Activated gamma-delta T cell treated with Interleukin-2 at 50 U/mL for 16 hours (primary cell): ENCODE measurements around the gene ZRSR2.
A peak's percentile ranks its signal among the peaks of the same experiment; 100 is the strongest.
"Not testable (repeated sequence)": the region's sequence is repeated elsewhere in the genome, so short reads cannot be mapped to it uniquely, and the experiment has no call there.

ENCODE experiments used
- DNase-seq: peaks from one replicate; pipeline ENCODE4 v3.0.0-alpha.2; 2020

The ZRSR2 gene, protein sequence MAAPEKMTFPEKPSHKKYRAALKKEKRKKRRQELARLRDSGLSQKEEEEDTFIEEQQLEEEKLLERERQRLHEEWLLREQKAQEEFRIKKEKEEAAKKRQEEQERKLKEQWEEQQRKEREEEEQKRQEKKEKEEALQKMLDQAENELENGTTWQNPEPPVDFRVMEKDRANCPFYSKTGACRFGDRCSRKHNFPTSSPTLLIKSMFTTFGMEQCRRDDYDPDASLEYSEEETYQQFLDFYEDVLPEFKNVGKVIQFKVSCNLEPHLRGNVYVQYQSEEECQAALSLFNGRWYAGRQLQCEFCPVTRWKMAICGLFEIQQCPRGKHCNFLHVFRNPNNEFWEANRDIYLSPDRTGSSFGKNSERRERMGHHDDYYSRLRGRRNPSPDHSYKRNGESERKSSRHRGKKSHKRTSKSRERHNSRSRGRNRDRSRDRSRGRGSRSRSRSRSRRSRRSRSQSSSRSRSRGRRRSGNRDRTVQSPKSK

DNA sequence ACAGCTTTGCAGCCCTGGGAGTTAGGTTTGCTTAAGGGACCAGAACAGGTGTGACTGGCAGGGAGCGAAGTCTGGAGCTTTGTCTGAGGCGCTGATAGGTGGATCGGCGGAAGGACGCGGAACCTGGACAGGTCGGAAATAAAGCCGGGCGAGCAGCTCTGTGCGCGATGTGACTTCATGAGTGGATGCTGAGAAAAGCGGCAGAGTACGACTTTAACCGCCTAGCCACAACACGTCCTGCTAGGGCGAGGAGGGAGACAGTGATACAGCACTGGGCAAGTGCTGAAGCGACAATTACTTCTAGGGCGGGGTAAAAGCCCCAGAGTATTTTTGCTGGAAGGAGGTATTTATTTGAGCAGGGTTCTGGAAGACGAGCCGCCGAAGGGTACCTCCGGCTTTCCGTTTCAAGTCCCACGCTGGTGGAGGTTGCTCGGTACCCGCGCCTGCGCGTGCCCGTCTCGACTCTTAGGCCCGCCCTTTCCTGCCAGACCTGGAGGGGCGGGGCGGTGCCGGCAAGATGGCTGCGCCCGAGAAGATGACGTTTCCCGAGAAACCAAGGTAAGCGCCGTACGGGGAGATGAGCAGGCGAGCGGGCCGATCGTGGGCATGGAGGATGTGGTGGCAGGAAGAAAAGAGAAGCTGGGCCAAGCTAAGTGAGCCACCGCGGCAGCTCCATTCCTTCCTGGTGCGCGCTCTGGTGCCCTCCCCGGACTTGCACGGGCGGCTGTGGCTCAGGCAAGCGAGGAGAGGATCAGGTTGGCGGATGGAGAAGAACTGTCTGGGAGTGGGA lies at the start of gene ZRSR2:
TSS of gene ZRSR2 (plus strand) at position 506 of the 790 bp plus-strand sequence. CDS start at position 518, 12 bp downstream.
- peak; percentile 90 for DNase-seq

DNA sequence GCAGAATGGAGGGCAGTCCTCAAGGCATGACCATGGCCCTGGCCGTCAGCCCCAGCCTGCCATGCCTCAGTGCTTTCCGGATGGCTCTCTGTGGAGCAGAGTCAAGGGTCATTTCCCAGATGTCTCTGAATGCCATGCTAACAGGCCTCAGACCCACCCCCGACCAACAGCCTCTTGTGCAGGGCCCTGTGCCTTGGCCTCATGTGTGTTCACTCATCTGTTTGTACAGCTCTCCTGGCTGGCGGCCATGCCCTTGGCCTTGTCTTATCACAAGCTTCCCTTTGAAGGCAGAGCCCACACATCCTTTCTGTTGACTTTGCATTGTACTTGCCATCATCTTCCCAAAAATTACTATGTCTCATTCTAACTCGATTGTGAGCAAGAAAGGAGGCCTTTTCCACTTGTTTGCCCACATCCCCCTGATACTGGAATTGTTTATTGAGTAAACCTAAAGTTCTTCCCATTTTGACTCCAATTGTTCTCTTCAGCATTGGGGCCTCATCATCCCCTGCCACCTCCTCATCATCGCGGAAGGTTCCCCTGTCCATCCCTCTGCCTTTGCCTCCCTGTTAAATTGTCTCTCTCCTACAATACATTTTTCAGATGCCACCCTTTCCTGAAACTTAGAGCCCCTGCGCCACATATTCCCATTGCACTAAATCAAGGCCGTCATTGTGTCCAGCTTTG lies 46.0 kb upstream of the ZRSR2 start:
- no peak for DNase-seq

DNA sequence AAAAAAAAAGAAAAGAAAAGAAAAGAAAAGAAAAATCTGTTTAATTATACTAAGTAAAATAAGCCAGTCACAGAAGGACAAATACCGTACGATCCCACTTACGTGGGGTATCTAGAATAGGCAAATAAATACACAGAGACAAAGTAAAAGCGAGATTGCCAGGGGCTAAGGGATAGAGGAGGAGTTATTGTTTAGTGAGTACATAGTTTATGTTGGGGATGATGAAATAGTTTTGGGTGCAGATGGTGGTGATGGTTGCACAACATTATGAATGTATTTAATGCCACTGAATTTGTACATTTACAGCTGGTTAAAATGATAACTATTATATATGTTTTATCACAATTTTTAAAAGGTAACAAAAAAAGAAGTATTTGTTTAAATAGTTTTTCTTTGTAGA lies 45.1 kb upstream of the ZRSR2 start:
- DNase-seq, result no peak

DNA sequence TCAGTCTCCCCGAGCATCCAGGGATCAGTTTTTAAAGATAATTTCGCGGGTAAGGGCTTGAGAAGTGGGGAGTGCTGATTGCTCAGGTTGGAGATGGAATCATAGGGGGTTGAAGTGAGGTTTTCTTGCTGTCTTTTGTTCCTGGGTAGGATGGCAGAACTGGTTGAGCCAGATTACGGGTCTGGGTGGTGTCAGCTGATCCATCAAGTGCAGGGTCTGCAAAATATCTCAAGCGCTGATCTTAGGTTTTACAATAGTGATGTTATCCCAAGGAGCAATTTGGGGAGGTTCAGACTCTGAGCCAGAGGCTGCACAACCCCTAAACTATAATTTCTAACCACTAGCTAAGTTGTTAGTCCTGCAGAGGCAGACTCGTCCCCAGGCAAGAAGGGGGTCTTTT lies 43.6 kb upstream of the ZRSR2 start:
- not testable (repeated sequence) for DNase-seq

DNA sequence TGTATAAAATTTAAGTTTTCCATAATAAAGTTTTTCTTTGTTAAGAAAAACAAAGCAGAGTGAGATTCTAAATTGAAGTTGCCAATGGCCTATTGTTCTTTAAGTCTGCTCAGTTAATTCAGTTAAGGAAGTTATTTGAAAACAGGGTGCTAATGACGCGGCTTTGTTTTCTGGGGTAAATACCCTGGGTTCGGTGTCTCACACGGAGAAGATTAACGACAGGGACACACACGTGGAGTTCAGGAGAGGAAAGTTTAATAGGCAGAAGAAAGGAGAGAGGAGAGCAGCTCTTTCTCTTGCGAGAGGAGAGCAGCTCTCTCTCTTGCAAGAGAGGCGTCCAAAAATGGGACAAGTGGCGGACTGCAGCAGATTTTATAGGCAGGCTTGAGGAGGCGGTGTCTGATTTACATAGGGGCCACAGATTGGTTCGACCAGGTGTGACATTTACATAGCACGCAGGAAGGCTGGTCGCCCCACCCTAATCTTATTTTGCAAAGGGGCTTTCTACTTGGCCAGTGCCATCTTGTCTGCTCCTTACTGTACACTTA lies 42.6 kb upstream of the ZRSR2 start:
- no peak for DNase-seq

DNA sequence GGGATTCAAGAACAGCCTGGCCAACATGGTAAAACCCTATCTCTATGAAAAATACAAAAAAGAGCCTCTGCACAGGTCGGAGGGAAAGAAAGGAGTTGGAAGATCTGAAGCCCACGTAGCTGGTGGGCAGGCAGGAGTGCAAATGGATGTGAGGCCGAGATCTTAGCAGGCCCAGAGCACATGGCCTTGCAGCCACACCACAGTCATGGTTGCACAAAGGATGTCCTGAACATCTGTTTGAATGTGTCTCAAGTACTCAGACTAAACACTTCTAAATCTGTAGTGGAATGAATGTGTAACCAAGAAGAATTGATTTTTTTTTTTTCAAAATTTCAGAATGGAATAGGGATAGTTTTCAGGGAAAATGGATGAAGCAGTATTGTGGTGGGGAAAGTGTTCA lies 41.4 kb upstream of the ZRSR2 start:
- no peak for DNase-seq

DNA sequence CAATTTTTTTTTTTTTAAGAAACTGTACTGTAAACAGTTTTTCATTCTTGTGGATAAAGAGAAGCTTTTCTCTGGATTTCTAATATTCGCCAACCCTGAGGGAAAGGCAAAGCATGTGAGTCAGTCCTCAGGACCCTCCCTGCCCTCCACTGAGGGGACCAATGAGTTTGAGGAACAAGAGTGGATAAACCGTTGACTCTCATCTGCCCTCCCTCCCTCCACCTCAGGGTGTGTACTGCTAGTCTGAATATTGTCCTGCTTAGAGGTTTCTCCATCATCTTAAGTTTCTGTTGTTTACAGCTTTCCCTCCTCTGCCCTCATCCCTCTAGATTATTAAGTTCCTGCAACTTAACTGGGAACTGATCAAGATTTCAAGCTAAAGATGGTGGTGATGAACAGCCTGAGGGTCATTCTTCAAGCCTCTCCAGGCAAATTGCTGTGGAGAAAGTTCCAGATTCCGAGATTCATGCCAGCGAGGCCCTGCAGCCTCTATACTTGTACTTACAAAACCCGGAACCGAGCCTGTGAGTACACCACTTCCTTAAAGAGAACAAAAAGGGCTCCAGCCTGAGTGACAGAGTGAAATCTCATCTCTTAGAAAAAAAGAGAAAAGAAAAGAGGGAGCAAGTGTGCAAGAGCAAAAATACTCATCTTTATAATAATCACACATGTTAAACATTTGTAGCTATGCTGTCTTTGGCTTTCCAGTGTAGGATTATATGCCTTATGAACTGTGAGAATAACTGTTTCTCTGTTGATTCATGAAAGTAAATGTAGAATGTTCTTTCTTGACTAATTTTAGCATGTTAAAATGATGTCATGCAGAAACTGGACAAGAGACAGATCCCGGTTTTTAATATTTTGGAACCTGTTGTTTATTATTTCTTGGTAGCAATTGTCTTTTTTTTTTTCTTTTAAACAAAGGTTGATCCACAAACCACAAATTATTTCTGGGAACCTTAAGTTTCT lies 40.4 kb upstream of the ZRSR2 start:
- peak; percentile 24 for DNase-seq

DNA sequence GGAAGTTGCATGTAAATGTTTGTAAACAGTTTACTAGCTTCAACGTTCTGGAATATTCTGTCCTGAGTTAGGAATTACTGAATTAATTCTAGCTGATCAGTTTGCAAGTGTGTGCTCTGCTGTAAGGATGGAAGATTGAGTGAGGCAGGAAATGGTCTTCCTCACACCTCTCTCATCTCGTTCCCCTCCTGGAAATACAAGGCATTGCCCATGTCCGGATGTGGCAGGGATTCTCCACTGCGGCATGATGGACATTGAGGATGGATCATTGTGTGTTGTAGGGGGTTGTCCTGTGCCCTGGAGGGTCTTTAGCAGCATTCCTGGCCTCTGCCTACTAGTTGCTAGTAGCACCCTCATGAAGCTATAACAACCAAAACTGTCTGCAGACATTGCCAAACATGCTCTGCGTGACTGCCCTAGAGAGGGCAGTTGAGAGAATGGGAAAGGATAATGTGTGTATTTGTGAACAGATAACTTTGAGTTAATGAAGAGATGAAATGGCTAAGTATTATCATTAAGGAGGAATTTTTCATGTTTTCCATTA lies 39.6 kb upstream of the ZRSR2 start:
- DNase-seq, result no peak

DNA sequence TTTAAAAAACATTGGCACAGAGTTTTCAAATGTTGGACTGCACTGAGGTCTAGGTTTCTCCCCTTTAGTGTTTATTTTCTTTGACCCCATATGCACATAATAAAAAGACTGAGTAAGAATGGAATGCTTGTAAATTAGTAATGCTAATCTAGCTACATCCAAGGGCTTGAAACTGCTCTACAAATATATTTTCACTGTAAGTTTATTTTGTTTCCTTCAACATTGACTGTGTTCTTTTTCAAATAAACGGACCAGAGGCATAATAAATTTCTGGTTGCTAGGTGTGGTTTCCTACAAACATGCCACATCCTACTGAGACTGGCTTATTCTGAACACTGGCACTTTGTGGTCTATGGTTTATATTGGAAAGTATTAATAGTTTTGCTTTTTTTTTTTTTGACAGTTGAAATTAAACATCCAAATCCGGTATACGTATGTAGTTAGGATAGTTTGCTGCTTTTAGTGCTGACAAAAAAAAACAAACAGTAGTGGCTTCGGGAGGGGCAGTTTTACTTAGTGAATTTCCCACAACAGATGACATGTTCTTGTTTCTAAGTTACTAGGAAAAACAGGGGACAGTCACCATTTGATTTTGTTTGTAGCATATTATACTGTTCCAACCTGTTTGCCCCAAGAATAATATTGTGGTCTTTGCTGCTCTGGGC lies 39.0 kb upstream of the ZRSR2 start:
- DNase-seq, result peak; percentile 13

DNA sequence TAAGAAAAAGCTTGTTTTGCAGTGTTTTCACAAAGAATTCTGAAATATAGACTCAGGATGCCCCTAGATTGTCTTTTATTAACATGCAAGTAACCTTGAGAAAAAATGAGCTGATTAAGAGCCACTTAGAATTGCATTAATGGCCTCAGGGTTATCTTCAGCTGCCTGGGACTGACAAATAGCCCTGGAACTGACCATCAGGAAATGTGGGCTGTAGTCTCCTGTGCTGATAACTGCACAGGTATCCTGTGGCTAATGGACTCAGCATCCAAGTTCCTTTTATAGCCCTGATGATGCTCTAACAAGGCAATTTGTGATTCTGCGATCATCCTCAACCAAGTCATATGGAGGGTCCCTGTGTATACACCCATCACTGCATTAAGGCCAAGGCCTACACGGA lies 35.2 kb upstream of the ZRSR2 start:
- no peak for DNase-seq

DNA sequence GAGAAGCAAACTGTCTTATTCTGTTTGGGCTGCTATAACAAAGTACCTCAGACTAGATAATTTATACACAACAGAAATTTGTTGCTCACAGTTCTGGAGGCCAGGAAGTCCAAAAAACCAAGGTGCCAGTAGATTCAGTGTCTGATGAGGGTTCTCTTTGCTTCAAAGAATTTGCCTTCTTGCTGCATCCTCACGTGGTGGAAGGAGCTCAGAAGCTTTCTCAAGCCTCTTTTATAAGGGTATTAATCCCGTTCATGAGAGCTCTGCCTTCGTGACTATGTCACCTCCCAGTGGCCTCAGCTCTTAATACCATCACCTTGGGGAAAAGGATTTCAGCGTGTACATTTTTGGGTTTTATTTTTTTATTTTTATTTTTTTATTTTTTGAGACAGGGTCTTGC lies 32.1 kb upstream of the ZRSR2 start:
- DNase-seq, result peak; percentile 26

DNA sequence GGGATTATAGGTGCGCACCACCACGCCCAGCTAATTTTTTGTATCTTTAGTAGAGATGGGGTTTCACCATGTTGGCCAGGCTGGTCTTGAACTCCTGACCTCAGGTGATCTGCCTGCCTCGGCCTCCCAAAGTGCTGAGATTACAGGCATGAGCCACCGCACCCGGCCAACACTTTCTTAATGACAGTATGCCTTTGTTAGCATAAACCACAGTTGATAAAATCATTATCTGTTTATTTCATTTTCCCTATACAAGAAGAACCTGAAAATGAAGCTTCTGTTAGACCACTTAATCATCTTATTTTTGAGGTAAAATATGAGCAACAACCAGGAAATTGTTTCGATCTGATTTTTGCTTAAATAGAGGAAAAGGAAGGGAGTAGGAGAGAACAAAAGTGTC lies 30.4 kb upstream of the ZRSR2 start:
- not testable (repeated sequence) for DNase-seq

DNA sequence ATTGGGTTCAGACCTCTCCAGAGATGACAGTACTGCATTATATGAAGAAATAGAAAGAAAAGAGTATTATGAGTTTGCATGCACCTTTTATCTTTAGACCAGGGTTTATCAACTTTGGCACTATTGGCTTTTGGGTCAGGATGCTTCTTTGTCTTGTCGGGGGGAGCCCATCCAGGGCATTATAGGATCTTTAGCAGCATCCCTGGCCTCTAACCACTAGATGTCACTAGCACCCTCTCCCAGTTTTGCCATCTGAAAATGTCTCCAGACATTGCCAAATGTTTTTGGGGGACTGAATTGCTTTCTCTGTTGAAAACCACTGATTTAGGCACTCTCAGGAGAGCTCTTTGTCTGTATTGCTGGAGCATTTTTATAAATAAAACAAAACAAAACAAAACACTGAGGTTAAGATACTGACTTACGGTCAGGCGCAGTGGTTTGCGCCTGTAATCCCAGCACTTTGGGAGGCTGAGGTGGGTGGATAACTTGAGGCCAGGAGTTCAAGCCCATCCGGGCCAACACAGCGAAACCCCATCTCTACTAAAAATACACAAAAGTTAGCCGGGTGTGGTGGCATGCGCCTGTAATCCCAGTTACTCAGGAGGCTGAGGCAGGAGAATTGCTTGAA lies 28.6 kb upstream of the ZRSR2 start:
- DNase-seq, result peak; percentile 39

DNA sequence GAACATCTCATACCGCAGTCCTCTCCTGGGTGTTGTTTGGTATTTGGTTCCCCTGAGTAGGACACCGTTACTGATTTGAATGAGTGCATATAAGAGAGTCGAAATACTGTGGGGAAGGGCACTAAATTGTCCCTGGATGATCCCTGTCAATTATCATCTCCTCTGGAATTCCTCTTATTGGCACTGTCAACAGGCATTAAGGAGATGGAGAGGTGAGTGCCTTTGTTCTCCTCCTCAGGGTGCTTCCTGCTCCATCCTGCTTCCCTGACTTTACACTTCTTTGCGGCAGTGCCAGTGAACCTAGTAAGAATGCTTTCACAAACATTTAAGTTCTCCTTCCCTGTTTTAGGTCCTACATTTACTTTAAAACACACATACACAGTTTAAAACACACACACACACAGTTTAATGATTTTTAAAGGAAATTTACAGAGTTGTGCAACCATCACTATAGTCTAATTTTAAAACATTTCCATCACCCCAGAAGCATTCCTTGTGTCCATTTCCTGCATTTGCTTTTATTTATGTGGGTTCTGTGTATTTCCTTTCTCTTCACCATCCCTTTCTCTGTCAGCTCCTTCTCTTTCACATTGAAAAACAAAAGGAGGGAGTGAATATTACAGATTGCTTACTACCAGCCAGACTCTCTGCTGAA lies 20.9 kb upstream of the ZRSR2 start:
- no peak for DNase-seq

DNA sequence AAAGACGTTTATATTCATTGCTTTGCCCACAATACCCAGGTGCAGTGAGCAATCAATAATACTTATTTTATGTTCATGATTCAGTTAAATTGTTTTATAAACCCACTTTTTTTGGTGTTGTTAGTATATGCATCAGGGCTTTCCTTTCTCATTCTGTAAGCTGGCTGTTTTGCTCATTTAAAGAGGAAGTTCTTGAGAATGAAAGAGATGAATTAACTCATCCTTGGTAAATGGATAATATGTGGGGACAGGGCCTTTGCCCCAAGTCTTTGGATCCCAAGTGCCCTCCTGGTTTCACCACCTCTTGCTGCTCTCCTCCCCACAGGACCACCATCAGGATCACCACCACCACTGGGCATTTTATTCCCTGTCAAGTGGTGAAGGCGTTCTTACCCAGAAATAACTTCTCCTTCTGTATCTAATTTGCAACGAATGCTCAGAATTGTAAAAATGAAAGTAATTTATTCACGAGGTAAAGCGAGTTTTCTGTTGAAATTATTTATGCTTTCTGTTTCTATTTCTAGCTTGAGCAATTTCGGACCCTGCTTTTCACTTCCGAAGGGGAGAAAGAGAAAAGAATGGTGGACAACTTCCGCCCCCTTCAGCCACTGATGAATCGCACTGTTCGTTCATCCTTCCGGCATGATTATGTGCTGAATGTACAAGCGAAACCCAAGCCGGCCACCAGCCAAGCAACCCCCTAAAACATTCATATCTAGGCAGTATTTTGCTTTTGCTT lies 8.2 kb upstream of the ZRSR2 start:
- no peak for DNase-seq

DNA sequence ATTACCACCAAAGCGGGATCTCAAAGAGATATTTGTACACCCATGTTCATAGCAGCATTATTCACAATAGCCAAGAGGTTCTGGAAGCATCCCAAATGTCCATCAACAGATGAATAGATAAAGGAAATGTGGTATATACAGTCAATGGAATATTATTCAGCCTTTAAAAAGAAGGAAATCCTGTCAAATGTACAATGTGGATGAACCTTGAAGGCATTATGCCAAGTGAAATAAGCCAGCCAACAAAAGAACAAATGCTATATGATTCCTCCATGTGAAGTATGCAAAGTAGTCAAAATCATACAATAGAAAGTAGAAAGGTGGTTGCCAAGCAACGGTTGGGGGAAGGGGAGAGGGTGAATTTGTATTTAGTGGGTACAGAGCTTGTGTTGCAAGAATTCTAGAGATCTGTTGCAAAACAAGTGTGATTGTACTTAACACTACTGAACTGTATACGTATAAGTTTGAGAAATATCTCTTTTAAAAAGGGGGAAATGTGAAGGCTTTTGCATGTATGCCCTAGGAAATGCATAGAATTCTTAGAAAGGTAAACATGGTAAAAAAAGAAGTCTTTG lies 5.0 kb upstream of the ZRSR2 start:
- DNase-seq, result no peak

DNA sequence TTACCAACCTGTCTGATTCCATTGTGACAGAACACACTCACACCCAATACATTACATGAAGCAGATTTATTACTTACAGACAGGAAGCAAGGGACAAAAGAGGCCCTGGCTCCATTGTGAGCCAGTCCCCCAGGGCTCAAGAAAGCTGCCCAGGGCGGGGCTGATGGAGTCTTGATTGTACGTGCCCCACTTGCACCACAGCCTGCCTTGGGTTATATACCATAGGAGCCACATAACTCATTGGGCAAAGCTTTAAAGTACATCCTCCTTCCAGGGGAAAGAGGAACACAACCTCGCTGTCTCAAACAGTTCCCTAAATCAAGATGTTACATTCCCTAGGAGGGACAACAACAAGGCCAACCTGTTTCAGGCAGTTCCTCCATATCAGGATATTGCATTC lies 3.4 kb upstream of the ZRSR2 start:
- DNase-seq, result no peak

DNA sequence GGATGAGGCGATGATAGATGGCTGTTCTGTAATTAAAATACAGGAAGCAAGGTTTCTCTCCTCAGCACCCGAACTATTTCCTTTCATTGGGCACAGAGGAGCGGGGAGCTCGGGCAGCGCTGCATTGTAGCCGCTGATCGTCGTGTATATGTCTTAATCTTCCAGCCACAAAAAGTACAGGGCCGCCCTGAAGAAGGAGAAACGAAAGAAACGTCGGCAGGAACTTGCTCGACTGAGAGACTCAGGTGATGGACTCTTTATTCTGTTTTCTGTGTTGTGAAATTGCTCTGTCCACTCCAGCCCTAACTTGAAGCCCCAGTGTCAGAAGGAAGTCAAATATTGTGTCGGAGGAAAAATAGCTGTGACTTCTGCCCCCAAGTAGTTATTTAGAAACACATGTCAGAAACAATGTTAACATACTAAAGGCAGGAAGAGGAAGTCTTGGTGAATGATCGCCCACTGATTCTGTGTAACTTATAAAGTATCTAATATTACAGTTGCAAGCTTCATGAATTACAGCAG lies 546 bp downstream of the ZRSR2 start:
- DNase-seq, result no peak

DNA sequence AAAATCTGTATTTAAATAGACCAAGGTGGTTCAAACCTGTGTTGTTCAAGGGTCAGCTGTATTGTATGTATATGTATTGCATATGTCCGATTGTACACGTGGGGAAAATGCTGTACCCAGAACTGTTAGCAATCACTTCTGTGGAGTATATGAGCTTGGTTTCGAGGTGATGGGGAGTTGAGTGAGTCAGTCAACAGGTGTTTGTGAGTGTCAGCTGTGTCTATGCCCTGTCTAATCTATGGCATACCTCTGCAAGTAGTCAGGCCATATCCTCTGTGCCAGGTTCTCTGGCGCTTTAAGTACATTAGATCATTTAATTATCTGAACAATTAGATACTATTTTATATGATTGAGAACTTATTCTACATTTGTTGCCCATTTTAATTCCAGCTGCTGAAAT lies 7.4 kb downstream of the ZRSR2 start:
- no peak for DNase-seq
